Measurements from ENCODE around the gene GTF2I. TPM values are rescaled to one million over a fixed set of nuclear protein-coding genes. Genes with fewer than 3 reads are reported as not detected.
"Not testable (repeated sequence)": the region's sequence is repeated elsewhere in the genome, so short reads cannot be mapped to it uniquely, and the experiment has no call there.

Gene GTF2I
- total RNA-seq, 1 experiment from 2014 or later: 205 TPM

GRCh38 chr7:74709880-74710671, 52.6 kb downstream of the GTF2I start:
- DNase-seq (ENCODE audit: low read depth): no peak

- no peak for DNase-seq (ENCODE audit: low read depth)
These were observed 56.0 kb downstream of the GTF2I start for GRCh38 chr7:74713567-74713966.

GRCh38 chr7:74717889-74718288, 60.4 kb downstream of the GTF2I start:
- no peak for DNase-seq (ENCODE audit: low read depth)

- DNase-seq (ENCODE audit: low read depth): peak; percentile 79
These were observed 60.8 kb downstream of the GTF2I start for GRCh38 chr7:74718336-74718735.

- no peak for DNase-seq (ENCODE audit: low read depth)
These were observed 64.6 kb downstream of the GTF2I start for GRCh38 chr7:74722153-74722552.

GRCh38 chr7:74725840-74726239, 68.3 kb downstream of the GTF2I start:
- DNase-seq (ENCODE audit: low read depth): no peak

GRCh38 chr7:74726309-74727101, 69.0 kb downstream of the GTF2I start:
- no peak for DNase-seq (ENCODE audit: low read depth)

- DNase-seq (ENCODE audit: low read depth): not testable (repeated sequence)
These were observed 71.2 kb downstream of the GTF2I start for GRCh38 chr7:74728686-74729085.

- not testable (repeated sequence) for DNase-seq (ENCODE audit: low read depth)
These were observed 72.7 kb downstream of the GTF2I start for GRCh38 chr7:74730186-74730585.

GRCh38 chr7:74739974-74740703, 82.6 kb downstream of the GTF2I start:
- DNase-seq (ENCODE audit: low read depth): not testable (repeated sequence)

GRCh38 chr7:74743936-74744557, 86.5 kb downstream of the GTF2I start:
- not testable (repeated sequence) for DNase-seq (ENCODE audit: low read depth)

GRCh38 chr7:74753921-74754482, 96.5 kb downstream of the GTF2I start:
- not testable (repeated sequence) for DNase-seq (ENCODE audit: low read depth)

- DNase-seq (ENCODE audit: low read depth): not testable (repeated sequence)
These were observed 99.2 kb downstream of the GTF2I start for GRCh38 chr7:74756673-74757072.

- not testable (repeated sequence) for DNase-seq (ENCODE audit: low read depth)
These were observed 100.8 kb downstream of the GTF2I start for GRCh38 chr7:74758268-74758667.

GRCh38 chr7:74758982-74759381, 101.5 kb downstream of the GTF2I start:
- not testable (repeated sequence) for DNase-seq (ENCODE audit: low read depth)

GRCh38 chr7:74765205-74765918, 107.8 kb downstream of the GTF2I start:
- DNase-seq (ENCODE audit: low read depth): not testable (repeated sequence)

GRCh38 chr7:74766509-74766908, 109.0 kb downstream of the GTF2I start:
- DNase-seq (ENCODE audit: low read depth): not testable (repeated sequence)

- not testable (repeated sequence) for DNase-seq (ENCODE audit: low read depth)
These were observed 109.5 kb downstream of the GTF2I start for GRCh38 chr7:74766991-74767390.

GRCh38 chr7:74770062-74770461, 112.5 kb downstream of the GTF2I start:
- DNase-seq (ENCODE audit: low read depth): not testable (repeated sequence)

GRCh38 chr7:74772093-74772492, 114.6 kb downstream of the GTF2I start:
- not testable (repeated sequence) for DNase-seq (ENCODE audit: low read depth)
